ENCODE measurements around the gene HAUS3.
A peak's percentile ranks its signal among the peaks of the same experiment; 100 is the strongest.
"Not testable (repeated sequence)": the region's sequence is repeated elsewhere in the genome, so short reads cannot be mapped to it uniquely, and the experiment has no call there.

Gene HAUS3

GRCh38 chr4:2275546-2276251, 33.8 kb upstream of the HAUS3 start:
- DNase-seq = no peak

DNA sequence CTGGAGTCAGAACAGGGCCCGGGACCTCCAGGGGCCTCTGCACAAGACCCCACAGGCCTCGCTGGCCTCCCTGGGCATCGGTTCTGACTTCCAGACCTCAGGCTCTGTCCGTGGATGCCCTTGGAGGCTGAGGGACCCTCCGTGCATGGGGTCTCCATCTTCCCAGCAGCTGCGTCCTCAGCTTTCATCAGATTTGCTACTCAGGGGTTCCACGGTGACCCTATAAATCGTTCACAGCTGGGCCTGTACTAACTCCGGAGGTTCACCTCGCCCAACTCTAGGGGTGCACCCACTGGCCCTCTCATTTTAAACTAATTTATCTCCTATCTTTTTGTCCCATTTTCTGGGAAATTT, 33.1 kb upstream of the HAUS3 start:
- DNase-seq = not testable (repeated sequence)

GRCh38 chr4:2274320-2275043, 32.6 kb upstream of the HAUS3 start:
- no peak for DNase-seq

DNA sequence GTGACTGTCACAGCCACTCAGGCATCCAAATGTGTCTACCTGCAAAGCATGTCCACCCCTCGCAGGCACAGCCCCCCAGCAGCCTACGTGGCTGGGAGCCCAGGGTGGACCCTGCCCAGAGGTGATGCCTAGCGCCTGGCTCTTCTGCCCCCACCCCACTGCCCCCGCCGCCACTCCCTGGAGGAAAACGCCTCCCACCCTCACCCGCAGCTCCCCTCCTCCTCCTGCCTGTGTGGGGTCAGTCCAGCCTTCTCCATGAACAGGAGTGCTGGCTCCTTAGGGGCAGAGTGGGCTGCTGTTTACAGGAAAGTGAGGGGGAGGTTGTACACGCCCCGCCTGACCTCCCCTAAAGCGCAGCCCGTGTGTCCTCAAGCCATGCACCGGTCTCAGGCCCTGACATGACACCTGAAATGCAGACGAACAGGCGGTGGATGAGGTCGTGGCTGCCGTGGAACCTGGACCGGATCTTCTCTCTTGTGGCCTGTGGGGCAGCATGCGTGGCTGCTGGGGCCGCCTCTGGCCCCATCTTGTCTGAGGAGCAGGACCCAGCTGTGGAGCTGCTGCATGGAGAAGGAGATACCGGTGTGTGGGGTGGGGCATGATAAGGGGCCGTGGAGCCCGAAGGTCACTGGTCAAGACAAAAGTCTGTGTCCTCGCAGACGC, 31.9 kb upstream of the HAUS3 start:
- DNase-seq = no peak

- DNase-seq = no peak
Measured at GRCh38 chr4:2273221-2273620, 31.3 kb upstream of the HAUS3 start.

GRCh38 chr4:2272828-2273120, 30.9 kb upstream of the HAUS3 start:
- DNase-seq = no peak

- DNase-seq = no peak
Measured at GRCh38 chr4:2272026-2272827, 30.3 kb upstream of the HAUS3 start.

GRCh38 chr4:2271279-2272025, 29.5 kb upstream of the HAUS3 start:
- no peak for DNase-seq

GRCh38 chr4:2270341-2271165, 28.6 kb upstream of the HAUS3 start:
- no peak for DNase-seq

GRCh38 chr4:2269618-2270163, 27.8 kb upstream of the HAUS3 start:
- DNase-seq = no peak

DNA sequence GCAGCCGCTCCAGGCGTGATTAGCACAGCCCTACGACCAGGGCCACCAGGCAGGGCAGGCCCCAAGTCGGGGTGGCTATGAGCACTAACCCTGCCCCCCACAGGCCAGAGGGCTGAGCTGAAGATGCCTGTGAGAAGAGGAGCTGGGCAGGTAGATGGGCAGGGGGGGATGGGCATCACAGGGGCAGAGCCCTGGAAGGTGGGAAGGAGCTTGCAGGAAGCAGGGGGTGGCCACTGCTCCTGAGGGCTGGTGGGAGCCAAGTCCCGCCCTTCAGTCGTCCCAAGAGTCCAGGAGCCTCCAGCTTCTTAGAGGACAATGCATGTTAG, 27.2 kb upstream of the HAUS3 start:
- DNase-seq = no peak

GRCh38 chr4:2268357-2269205, 26.7 kb upstream of the HAUS3 start:
- no peak for DNase-seq

- DNase-seq = no peak
Measured at GRCh38 chr4:2267841-2268240, 25.9 kb upstream of the HAUS3 start.

DNA sequence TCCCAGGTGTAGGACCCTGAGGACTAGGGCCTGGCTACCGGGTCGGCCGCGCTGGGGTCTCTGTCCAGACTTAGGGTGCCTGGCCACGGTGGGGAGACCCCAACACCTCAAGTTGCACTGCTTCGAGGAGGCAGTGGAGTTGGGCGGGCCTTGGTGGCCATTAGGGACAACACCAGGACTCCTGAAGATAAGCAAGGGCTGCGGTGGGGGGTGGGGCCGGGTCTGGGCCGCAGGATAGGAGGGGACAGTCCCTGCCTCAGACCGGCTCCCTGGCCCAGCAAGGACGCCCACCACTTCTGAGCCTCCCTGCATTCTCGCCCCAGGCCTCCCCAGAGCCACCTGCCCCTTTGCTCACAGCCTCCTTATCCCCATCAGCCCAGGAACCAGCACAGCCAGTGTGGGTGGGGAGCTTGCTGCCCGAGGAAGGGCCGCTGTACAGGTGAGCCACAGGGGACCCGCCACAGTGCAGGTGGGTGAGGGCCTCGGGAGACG, 25.4 kb upstream of the HAUS3 start:
- DNase-seq = no peak

DNA sequence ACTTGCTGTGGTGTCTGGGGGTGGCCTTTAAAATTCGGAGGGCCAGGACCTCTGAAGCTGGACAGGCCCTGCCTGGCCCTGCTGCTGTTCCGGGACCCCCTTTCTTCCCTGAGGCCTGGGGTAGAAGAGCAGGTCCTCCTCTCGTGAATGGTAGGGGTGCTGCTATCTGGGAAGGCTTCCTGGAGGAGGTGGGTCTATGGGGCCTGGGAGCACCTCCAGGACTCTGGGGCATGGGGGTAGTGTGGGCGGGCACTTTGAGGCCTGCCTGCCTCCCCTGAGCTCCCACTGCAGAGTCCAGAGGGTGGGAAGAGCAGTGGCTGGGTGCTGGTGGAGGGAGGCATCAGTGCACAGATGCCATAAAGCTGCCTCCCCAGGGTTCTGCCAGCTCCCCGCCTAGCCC, 24.9 kb upstream of the HAUS3 start:
- no peak for DNase-seq

DNA sequence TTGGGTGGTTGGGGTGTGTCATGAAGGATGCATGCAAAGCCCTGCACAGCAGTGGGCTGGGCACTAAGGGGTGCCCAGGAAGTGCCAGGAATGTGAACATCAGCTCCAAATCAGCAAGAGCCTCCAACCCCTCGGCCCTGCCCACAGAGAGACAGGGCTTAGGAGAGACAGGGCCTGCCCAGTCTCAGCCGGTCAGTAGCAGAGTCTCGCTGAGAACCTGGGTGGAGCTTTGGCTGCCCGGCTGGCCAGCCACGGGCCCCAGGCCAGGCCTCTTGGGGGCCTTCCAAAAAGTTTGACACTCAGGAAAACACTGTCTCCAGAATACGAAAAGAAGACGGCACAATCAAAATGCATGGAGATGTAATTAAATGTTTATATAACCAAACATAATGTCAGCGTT, 24.3 kb upstream of the HAUS3 start:
- peak; percentile 67 for DNase-seq

DNA sequence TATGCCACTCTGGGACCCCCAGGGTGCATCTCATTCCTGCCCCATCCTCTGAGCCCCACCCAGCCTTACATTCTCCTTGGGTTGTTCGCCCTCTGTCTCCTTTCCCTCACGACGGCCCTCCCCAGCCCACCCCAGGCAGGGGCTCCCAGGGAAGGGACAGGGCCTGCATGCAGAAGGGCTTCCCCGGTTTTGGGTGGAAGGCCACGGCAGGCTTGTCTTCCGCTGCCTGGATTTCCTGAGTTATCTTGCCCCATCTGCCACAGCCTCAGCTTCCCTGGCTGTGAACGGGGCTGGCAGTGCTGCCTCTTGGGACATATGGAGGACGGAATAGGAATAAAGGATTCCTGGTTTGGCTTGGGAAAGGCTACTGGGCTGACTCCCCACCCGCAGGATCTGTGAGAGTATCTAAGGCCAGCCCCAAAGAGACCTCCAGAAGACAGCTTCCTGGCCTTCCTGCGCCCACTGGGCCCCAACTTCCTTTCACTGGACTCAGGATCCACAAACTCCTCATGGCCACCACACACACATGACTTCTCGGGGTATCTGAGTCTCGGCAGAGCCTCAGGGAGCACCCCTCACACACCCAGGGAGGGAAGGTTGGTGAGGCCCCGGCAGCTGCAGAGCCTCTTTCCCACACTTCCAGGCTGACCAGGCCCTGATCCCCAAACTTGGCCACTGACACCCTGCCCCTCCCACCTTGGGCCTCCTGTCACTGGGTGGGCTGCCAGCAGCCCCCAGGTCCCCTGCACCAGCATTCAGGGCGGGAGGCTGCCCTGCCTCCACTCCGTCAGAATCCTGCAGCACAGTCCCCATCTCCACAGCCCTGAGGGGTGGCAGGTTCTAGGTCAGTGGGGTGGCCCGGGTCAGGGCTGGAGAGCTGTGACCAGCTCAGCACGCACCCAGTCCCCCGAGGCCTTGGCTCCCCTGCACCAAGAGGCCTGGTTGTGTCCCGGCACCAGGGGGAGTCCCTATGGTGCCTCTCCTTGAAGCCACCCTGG, 23.5 kb upstream of the HAUS3 start:
- DNase-seq = no peak

DNA sequence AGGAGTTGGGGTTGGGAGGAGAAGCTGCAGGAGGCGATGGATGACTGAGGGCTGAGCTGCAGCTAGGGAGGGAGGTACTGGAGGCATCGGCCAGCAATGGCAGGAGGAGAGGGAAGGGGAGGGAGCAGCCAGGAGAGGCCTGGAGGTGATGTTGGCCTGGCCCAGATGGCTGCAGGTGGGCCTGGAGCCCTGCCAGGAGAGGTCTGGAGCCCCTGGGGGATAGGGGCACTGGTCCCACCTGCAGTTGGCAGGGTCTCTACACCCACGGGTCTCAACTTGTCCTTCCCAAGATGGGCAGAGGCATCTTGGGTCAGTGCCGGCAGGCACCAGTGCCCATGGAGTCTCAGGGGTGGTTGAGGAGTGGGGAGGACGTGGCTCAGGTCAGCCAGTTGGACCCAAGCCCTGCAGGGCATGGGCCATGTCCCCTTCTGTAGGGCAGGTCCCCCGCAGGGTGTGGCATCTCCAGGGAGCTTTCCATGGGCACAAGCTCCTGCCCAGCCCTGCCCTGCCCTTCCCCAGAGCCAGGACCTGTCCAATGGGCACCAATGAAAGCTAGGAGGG, 22.6 kb upstream of the HAUS3 start:
- no peak for DNase-seq

DNA sequence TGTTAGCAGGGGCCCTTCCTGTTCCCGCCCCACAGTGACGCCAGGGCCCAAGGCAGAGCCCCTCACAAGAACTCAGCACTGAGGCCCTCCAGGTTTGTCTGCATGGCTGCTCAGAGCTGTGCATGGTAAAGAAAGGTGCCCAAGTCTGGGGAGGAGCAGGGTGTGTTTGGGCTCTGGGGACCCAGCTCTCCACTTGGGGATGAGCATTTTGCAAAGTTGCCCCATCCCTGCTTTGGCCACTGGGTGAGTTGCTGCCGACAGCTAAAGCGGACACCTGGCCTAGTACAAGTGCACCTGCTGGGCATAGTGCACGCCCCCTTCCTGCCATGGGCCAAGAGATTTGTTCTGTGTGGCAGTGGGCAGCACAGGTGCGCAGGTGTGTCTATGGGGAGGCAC, 22.0 kb upstream of the HAUS3 start:
- no peak for DNase-seq
